ENCODE measurements around the gene ADGRG6.

GRCh38 chr6:142320366-142320765 is 18.6 kb downstream of the ADGRG6 start:
- TF ChIP-seq, protein P1, sequence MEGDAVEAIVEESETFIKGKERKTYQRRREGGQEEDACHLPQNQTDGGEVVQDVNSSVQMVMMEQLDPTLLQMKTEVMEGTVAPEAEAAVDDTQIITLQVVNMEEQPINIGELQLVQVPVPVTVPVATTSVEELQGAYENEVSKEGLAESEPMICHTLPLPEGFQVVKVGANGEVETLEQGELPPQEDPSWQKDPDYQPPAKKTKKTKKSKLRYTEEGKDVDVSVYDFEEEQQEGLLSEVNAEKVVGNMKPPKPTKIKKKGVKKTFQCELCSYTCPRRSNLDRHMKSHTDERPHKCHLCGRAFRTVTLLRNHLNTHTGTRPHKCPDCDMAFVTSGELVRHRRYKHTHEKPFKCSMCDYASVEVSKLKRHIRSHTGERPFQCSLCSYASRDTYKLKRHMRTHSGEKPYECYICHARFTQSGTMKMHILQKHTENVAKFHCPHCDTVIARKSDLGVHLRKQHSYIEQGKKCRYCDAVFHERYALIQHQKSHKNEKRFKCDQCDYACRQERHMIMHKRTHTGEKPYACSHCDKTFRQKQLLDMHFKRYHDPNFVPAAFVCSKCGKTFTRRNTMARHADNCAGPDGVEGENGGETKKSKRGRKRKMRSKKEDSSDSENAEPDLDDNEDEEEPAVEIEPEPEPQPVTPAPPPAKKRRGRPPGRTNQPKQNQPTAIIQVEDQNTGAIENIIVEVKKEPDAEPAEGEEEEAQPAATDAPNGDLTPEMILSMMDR (IDR thresholded peaks at IDR 0.05 in 8 of 11, conservative IDR thresholded peaks at IDR 0.05 in 3 of 11), result no peak
- TF ChIP-seq POLR2AphosphoS5 (IDR thresholded peaks at IDR 0.05), result no peak
- TF ChIP-seq POLR2A (IDR thresholded peaks at IDR 0.05), result no peak
